GM18870 (cell line): ENCODE results near the gene ADAM30.
"Not testable (repeated sequence)": the region's sequence is repeated elsewhere in the genome, so short reads cannot be mapped to it uniquely, and the experiment has no call there.

Source experiments
- ATAC-seq: cut with Tn5 transposase; IDR thresholded peaks from one replicate; pipeline ENCODE4 v1.9.1; 2021; ENCODE audit warnings: moderate library complexity; ENCODE audit not compliant: unreplicated experiment

ADAM30 gene

GRCh38 chr1:119879510-119880434 is 16.5 kb downstream of the ADAM30 start:
- ATAC-seq = no peak

GRCh38 chr1:119878171-119878570 is 18.1 kb downstream of the ADAM30 start:
- ATAC-seq = no peak

GRCh38 chr1:119874186-119874585 is 22.1 kb downstream of the ADAM30 start:
- no peak for ATAC-seq

GRCh38 chr1:119873135-119874015 is 22.9 kb downstream of the ADAM30 start:
- no peak for ATAC-seq

GRCh38 chr1:119871881-119872280 is 24.4 kb downstream of the ADAM30 start:
- no peak for ATAC-seq

GRCh38 chr1:119870917-119871596 is 25.3 kb downstream of the ADAM30 start:
- ATAC-seq = no peak

- ATAC-seq = no peak
Measured at GRCh38 chr1:119869995-119870394, 26.3 kb downstream of the ADAM30 start.

GRCh38 chr1:119868176-119868575 is 28.1 kb downstream of the ADAM30 start:
- ATAC-seq = no peak

GRCh38 chr1:119866451-119866850 is 29.9 kb downstream of the ADAM30 start:
- no peak for ATAC-seq

- ATAC-seq = no peak
Measured at GRCh38 chr1:119865627-119866026, 30.7 kb downstream of the ADAM30 start.

GRCh38 chr1:119862276-119862675 is 34.0 kb downstream of the ADAM30 start:
- no peak for ATAC-seq

GRCh38 chr1:119861547-119861946 is 34.8 kb downstream of the ADAM30 start:
- ATAC-seq = no peak

GRCh38 chr1:119859647-119860046 is 36.7 kb downstream of the ADAM30 start:
- ATAC-seq = no peak

GRCh38 chr1:119858556-119859214 is 37.6 kb downstream of the ADAM30 start:
- not testable (repeated sequence) for ATAC-seq

- ATAC-seq = no peak
Measured at GRCh38 chr1:119858126-119858525, 38.2 kb downstream of the ADAM30 start.

- no peak for ATAC-seq
Measured at GRCh38 chr1:119853155-119853554, 43.2 kb downstream of the ADAM30 start.

GRCh38 chr1:119844206-119844605 is 52.1 kb downstream of the ADAM30 start:
- ATAC-seq = not testable (repeated sequence)
